ENCODE measurements around the gene SLC66A1. TPM values are rescaled to one million over a fixed set of nuclear protein-coding genes. Genes with fewer than 3 reads are reported as not detected.

Gene SLC66A1
- total RNA-seq, 1 donor from 2014 or later: 30.7 TPM

DNA sequence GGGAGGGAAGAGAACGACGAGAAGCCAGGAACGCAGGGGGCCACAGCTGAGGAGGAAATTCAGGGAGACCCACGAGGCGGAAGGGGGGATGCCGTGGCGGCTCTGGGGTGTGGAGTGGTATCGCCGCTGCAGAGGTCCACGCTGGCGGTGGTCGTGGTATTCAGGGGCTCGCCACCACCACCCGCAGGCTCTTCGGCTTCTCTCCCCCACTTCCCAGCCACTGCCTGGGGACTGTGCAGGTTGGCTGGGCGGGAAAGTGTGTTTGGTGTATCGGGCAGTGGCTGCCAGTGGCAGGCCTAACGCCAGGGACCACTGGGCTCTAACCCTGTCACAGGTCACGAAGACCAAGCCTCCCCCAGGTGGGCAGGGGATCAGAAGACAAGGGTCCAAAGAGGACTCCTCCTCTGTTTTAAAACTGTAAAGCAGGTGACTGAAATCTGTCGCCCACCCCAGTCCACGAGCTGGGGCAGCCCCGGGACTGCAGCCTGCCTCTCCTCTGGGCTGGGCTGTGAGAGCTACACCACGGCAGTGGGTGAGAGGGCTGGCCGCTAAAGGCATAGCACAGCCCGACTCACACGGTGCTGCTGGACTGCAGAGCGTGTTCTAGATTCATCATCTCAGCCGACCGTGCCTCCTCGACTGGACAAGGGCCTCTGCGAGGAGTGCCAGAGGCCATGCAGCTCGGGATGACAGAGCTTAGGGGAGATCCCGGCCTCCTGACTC, 30.9 kb downstream of the SLC66A1 start:
- DNase-seq (ENCODE audit: low read depth): no peak

DNA sequence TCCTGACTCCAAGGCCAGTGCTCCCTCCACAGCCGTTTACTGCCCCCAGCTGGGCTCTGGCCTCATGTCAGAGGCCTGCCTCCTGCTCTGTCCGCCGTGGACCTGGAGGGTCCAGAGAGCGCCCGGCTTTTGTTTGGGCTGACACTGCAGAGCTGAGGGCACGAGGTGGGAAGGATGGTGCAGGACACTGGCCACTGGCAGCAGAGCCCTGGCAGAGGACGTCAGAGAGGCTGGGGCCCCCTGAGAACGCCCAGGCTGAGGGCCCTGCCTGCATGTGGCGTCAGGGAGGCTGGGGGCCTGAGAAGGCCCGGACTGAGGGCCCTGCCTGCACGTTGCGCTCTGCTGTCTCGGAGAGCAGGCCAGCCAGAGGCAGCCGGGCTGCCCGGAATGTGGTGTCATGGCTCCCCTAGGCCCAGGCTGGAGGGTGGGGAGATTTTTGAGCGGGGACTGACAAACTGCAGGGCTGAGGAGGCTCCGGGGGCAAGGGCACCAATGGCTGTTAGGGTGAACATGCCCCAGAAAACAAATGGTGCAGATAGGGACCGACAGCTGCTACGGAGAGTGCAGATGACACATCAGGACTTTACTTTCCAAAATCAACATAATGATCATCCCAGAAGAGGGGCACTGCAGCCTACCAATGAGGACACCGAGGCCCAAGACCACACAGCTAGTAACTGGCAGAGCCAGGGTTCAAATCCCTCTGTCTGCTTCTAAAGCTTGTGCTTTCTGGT, 31.7 kb downstream of the SLC66A1 start:
- peak; percentile 55 for DNase-seq (ENCODE audit: low read depth)

DNA sequence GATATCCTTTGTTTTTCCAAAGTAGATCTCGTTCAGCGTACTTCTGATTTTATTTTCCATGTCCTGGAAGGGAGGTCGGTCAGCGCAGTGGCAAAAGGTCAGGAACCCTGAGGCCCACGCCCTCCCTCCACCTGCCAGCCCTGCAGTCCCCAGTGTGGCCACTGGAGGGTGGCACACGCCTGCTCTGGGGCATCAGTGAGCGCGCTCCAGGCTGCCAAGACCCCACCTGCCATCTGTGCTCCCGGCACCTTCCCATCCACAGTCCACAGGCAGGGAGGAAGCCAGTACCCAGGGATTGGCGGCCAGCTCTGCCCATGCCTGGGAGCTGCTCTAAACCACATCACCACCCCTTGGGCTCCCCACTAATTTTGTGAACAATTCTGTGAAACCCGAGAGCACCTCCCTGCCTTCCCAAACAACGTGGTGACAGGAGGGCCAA, 32.3 kb downstream of the SLC66A1 start:
- DNase-seq (ENCODE audit: low read depth): peak; percentile 88

DNA sequence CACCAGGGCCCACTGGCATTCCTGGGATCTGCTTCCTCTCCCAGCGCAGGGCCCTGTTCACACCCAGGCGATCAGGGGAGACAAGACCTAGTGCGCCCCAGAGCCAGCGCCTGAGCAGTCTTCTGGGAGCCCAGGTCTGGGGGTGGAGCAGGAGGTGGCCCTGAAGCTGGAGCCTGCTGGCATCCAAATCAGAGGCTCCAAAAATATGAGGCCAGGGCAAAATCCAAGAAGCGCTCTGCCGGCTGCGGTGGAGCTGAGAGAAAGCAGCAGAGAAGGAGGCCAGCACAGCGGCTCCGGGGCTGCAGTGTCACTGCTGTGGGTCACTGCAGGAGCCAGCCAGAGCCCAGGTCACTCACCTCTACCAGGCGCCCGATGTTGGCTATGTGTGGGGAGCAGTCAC, 32.7 kb downstream of the SLC66A1 start:
- no peak for DNase-seq (ENCODE audit: low read depth)

DNA sequence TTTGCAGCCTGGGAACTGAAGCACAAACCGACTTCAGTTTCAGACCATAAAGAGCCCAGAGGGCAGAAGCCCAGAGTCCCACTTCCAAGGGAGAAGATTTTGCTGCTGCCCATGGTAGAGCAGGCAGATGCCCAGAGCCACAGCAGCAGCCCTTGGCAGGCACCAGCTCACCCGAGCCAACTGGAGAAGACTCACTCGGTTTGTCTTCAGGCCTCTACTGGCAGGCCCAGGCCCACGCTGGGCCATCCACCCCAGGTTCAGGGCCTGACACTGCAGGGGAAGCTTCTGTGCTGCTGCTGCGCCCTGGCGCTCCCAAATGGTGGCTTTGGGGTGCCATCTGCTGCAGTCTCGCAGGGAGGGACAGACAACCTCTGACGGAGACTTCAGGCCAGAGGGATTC, 33.3 kb downstream of the SLC66A1 start:
- peak; percentile 13 for DNase-seq (ENCODE audit: low read depth)

DNA sequence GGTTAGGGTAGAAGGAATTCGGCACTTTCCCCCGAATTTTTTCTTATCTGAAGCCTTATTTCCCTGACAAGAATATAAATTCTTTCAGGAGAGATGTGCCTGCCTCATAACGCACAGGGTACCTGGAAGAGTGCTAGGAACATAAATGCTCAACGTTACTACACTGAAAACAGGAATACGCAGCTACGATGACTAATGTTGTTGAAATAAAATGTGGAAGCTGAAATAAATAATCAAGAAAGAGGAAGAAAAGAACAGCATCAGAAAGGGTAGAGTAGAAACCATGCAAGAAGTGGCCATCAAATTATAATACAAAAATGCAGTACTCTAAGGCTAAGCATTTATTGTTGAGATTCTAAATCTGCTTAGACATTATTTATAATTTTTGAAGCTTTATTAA, 33.9 kb downstream of the SLC66A1 start:
- DNase-seq (ENCODE audit: low read depth): no peak

DNA sequence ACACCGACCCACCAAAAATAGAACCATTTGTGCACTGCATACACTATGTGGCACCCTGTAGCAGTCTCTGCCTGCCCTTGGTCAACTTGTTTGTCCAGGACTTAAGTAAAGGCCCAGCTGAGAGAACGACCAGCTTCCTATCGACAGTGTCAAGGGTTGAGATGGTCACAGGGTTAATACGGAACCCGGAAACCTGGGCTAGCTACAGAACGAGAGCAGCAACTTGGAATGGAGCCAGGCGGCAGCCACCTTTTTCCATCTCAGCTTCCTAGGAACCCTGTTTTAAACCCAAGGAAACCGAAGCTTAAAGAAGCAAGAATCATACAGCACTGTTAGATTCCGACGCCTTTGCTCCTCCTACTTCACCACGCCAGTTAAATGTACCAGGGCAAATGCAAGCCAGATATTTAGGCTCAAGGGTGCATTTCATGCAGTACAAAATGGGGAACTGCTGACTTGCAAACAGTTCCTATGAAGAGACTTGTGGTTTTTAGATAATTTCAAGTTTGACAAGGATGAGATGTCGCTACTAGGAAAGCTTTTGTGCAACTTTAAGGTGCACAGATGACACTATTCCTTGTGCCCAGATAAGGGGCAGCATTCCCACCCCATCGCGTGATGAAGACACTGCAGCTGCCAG, 35.5 kb downstream of the SLC66A1 start:
- no peak for DNase-seq (ENCODE audit: low read depth)

DNA sequence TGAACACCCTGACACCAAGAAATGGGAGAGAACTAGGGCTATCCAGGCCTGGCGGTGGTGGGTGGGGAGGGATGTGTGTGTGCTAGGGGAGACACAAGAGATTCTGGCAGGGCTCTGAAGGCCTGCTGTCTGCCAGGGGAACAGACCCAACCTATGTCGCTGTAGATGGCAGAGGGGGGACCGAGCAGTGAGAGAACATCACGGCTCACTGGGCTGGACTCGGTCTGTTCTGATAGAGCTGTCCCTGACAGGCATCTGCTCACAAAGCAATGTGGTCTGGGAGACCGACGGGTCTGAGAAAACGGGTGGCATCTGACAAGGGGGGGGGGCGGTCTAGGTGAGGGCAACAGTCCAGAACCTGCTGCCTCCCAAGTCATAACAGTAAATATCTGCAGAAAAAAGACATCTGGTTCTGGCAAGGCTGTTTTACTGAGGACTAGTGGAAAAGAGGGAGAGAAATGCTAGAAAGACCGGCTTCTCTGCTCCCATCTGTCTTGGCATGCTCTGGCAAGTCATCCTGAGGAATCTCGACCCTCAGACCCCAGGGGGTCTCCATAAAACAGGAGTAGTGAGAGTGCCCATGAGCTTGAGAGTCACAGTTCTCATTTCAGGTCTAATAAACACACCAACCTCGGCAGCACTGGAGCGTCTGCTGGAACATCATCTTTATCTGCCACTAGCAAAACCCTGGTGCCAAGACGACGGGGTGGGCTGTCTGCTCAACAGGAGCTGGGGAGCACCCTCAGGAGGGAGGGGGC, 36.5 kb downstream of the SLC66A1 start:
- DNase-seq (ENCODE audit: low read depth): no peak

DNA sequence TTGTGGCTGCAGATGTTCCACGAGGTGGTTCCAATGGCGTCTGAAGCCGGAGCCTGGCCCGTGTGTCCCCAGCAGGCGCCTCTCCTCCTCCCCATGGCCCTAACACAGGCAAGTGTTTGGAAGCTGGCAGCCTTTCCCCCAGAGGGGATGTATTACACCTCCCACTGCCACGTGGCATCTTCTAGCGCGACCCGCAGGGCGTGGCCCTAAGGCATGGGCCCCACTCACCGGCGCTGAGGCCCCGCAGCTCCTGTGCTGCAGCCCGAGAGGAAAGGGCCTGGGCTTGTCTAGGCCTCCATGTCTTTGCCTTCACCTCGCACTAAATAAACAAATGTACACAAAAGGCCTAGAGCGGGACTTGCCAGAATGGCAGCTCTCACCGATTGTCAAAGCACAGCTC, 37.9 kb downstream of the SLC66A1 start:
- no peak for DNase-seq (ENCODE audit: low read depth)

DNA sequence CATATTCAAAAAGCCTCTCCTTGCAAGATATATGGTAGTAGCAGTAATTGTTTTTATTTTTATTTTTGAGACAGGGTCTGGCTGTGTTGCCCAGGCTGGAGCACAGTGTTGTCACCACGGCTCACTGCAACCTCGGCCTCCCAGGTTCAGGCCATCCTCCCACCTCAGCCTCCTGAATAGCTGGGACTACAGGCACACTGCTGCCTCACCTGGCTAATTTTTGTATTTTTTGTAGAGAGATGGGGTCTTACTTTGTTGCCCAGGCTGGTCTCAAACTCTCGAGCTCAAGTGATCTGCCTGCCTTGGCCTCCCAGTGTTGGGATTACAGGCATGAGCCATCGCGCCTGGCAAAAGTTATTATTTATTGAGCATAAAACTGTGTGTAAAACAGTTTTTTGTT, 38.4 kb downstream of the SLC66A1 start:
- no peak for DNase-seq (ENCODE audit: low read depth)

DNA sequence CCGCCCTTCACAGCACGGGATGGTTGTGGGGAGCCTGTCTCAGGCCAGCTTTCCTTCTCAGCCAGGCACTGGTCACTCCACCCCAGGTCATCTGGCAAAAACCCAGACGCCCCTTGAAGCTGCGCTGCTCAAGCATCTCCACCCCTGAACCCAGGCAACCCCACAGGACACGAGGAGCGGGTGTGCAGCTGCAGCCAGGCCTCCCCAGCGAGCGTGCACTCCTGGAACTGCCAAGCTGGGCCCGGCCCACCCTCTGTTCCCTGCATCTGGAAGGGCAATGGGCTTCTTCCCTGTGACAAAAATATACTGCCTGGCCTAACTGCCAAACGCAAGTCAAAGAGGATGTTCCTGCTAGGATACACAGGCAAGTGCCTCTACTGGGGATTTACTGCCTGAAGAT, 39.7 kb downstream of the SLC66A1 start:
- no peak for DNase-seq (ENCODE audit: low read depth)

DNA sequence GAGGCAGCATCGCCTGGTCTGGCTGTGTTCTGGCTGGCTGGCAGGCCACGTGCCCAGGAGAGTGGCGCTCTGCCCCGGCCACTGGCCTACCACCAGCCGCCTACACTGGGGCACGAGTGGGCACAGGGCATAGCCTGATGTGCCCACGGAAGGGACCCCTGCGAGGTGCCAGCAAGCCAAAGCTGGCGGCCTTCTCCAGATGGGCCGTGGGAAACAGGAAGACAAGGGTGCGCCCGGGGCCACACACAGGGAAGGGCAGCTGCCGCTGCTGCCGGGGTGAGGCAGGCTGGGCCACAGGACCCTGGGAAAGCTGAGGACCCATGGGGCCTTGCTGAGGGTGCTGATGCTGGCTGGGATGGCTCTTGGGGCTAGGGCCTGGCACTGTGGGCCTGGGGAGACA, 40.7 kb downstream of the SLC66A1 start:
- no peak for DNase-seq (ENCODE audit: low read depth)

DNA sequence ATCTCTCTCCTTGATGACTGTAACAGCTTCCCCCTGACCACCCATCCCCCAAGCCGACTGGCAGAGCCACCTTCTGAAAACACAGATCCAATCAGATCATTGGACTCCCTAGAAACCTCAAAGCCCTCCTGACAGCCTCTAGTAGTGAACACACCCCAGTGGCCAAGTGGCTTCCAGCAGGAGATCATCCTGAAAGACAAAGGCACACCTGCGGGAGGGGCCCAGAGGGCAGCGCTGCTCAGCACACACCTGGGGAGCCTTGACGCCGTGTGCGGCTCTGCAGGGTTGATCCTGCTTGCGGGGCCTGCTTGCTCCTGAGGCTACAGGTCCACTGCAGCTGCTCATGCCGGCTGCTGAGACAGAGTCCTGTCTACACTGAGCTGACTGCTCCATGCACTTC, 41.5 kb downstream of the SLC66A1 start:
- no peak for DNase-seq (ENCODE audit: low read depth)

DNA sequence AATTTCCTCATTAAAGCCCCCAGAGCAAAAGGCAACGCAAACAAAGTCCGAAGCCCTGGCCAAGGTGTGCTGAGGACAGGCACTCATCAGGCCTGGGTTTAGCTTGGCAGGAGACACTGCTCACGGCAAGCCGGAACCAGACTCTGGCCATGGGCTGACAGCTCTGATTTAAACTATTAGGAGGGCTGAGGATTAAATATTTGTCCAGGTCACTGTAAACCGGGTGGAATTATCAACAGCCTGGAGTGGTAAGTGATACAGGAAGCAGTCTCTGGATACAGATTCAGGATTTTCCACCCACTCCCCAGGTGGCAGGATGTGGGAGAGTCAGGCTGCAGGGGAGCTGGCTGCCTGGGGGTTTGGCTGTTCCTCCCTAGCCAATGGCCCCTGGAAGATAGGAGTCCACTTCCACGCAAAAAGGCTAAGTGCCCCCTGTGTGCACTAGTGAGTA, 42.4 kb downstream of the SLC66A1 start:
- DNase-seq (ENCODE audit: low read depth): no peak

DNA sequence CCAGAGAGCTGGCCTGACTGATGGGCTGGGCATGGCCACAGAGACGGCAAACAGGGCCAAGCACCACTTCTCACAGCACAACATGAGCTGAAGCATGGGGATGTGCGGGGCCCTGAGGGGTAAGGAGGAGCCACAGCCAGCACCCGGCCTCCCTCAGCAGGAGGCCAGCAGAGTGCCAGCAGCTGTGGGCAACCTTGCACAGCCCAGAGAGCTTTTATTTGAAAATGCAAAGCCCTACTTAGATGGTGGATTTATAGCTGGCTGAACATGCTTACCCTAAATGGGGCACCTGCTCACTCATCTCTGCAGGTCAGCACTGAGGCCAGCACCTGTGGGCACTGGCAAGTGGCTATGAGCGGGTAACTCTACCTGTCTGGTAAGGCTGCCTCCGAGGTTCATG, 44.1 kb downstream of the SLC66A1 start:
- DNase-seq (ENCODE audit: low read depth): no peak

DNA sequence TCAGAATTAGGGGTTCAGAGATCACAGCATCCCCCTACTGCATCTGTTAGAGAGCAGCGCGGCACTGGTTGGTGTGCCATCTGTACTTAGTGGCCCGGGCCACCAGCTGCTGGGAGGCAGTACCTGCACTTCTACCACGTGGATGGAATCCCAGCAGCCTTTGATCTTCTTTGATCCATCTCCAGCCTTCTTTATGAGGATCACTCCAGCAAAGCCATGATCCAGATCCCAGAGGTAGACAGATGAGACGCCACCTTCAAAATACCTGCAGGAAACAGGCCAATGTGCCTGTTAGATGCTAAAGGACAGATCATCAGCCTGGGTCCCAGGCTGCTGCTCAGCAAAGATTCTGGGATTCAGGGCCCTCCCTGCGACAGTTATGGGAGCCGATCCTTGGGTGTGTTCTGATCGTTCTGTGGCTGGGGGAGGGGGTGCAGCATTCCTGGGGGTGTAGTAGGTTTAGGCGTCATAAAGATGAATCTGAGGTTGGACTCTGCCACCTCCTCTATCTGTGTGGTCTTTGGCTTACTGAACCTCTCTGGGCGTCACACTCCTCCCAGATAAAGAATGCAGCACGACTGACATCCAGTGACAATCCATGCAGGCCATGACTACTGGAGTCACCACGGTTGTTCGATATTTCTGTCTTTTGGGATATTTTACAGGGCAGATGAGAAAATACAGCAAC, 45.3 kb downstream of the SLC66A1 start:
- no peak for DNase-seq (ENCODE audit: low read depth)

DNA sequence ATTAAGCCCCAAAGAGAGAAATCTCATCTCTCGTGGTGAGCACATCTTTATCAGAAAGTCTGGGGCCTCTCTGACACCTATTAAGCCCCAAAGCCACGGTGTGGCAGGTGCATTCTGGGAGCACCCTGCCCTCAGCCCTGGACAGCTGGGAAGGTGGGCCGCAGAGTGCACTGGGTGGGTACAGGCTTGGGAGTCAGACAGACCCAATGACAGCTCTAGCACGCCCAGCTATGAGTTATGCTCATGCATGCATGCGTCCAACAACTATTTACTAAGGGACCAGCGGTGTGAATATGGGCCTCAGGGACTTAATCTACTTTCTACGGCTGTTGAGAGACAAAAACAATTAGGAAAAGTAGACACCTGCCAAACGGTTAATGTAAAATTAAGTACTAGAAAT, 46.6 kb downstream of the SLC66A1 start:
- DNase-seq (ENCODE audit: low read depth): no peak

DNA sequence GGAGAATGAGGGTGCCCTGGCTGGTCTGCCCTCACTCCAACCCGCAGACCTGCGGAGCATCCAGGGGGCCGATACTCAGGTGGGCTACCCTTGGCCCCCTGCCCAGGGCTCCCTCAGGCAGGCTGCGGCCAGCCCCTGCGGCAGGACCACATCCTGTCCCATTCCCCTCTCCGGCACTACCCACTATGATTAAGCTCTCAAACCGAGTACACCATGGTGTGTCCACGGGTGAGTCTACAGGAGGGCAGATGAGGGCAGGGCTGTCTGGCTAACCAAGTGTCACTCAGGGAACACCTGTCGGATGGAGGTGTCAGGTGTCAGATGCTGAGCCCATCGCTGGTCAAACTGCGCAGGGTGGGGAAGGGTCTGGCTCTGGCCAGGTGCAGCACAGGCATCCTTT, 47.2 kb downstream of the SLC66A1 start:
- DNase-seq (ENCODE audit: low read depth): no peak

DNA sequence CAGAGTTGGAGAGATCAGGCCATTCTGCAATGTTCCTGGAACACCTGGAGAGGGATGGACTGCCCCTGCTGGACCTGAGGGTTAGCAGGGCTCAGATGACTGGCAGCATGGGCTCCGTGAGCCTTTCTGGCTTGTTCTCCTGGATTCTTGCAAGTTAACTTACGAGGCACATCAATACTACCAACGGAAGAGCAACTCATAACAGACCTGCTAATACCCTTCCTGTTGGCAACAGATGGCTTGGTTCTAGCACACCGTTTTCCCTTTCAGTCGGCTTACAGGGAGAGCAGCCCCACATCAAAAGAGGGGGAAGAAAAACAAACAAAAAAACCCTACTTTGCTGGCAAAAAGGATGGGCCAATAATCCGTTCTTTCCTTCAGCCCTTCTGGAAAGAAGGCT, 47.9 kb downstream of the SLC66A1 start:
- no peak for DNase-seq (ENCODE audit: low read depth)

DNA sequence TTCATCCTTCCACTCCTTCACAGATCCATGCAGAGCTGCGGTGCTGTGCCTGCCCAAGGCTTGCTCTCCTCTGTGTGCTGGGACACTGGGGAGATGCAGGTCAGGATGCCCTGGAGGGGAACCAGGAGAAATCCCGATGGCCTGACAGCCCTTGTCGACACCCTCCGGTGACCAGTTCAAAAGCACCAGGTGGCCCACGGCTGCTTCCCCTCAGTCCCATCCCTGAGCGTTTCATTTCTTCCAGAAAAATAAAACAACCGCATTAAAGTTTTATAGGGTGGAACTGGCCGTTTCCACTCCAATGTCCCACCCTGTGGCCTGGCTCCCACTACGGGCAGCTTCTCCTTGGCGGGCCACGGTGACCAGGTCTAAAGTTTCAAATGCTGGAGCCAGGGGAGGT, 48.3 kb downstream of the SLC66A1 start:
- DNase-seq (ENCODE audit: low read depth): no peak
